HG02623 (cell line): ENCODE data around the gene NUP93.

Source experiments
- ATAC-seq: cut with Tn5 transposase; IDR thresholded peaks from one replicate; pipeline ENCODE4 v1.9.1; 2021; ENCODE audit warnings: moderate library complexity; ENCODE audit not compliant: unreplicated experiment

The NUP93 gene

GRCh38 chr16:56741399-56741798 lies 11.5 kb downstream of the NUP93 start:
- ATAC-seq: no peak

- no peak for ATAC-seq
Measured at GRCh38 chr16:56742030-56742984, 12.4 kb downstream of the NUP93 start.

GRCh38 chr16:56743840-56744239 lies 13.9 kb downstream of the NUP93 start:
- no peak for ATAC-seq

- no peak for ATAC-seq
Measured at GRCh38 chr16:56744996-56745640, 15.2 kb downstream of the NUP93 start.

GRCh38 chr16:56747486-56748045 lies 17.6 kb downstream of the NUP93 start:
- ATAC-seq: no peak

GRCh38 chr16:56748191-56748590 lies 18.3 kb downstream of the NUP93 start:
- no peak for ATAC-seq

GRCh38 chr16:56748826-56749225 lies 18.9 kb downstream of the NUP93 start:
- ATAC-seq: no peak

GRCh38 chr16:56749672-56750491 lies 20.0 kb downstream of the NUP93 start:
- no peak for ATAC-seq

- ATAC-seq: no peak
Measured at GRCh38 chr16:56753410-56753809, 23.5 kb downstream of the NUP93 start.

- ATAC-seq: no peak
Measured at GRCh38 chr16:56755038-56755437, 25.1 kb downstream of the NUP93 start.

GRCh38 chr16:56758432-56758831 lies 28.5 kb downstream of the NUP93 start:
- ATAC-seq: no peak

GRCh38 chr16:56758930-56759329 lies 29.0 kb downstream of the NUP93 start:
- no peak for ATAC-seq

GRCh38 chr16:56763291-56763916 lies 33.5 kb downstream of the NUP93 start:
- no peak for ATAC-seq

- ATAC-seq: no peak
Measured at GRCh38 chr16:56764835-56765234, 34.9 kb downstream of the NUP93 start.

GRCh38 chr16:56765949-56766348 lies 36.0 kb downstream of the NUP93 start:
- ATAC-seq: no peak

GRCh38 chr16:56767024-56767423 lies 37.1 kb downstream of the NUP93 start:
- no peak for ATAC-seq

- no peak for ATAC-seq
Measured at GRCh38 chr16:56769677-56770076, 39.7 kb downstream of the NUP93 start.

- no peak for ATAC-seq
Measured at GRCh38 chr16:56771558-56772279, 41.8 kb downstream of the NUP93 start.

- ATAC-seq: no peak
Measured at GRCh38 chr16:56773532-56773931, 43.6 kb downstream of the NUP93 start.
